ENCODE measurements around the gene THBS2.

Gene THBS2

DNA sequence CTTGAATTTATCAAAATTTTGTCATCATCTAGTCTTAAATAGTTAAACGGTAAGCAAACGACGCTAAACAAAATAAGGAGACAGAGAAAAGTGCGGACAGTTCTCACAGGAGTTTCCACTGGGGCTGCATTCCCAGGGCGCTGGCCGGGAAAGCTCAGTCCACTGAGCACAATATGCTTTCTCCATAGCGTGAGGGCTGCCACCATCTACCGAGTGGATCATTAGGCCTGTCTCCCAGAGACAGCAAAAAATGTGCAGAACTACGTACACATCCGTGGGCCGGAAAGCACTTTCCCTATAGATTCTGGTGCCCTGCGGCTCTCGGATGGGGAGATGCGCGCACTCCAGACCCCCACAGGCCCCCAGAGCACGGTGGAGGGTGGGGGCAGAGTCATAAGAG lies 84.9 kb downstream of the THBS2 start:
- peaks cover 21% of the 10 kb centered on the region for H3K4me1 ChIP-seq (ENCODE audit: control insufficient read depth, insufficient read depth, low read depth, low read length)
- no peak overlapping the region for H3K9ac ChIP-seq (ENCODE audit: low read length)
- no peak overlapping the region for H2BK120ac ChIP-seq (ENCODE audit: low read depth, low read length)
- no peak overlapping the region for H2AFZ ChIP-seq (ENCODE audit: low read depth, low read length)
- no peak overlapping the region for H4K8ac ChIP-seq (ENCODE audit: low read length)
- H3K27me3 ChIP-seq (ENCODE audit: control insufficient read depth in 1 of 2, insufficient read depth in 1 of 2, low read length in 2 of 2) = no peaks in the 10 kb centered on the region
- H3K4me3 ChIP-seq (ENCODE audit: insufficient read depth in 1 of 2, low read depth in 1 of 2, low read length in 2 of 2) = no peak overlapping the region
- no peak overlapping the region for H3K4ac ChIP-seq (ENCODE audit: low read depth in 1 of 2, low read length in 2 of 2)
- no peak overlapping the region for H4K91ac ChIP-seq (ENCODE audit: low read length)
- peaks cover 0 to 2% of the 10 kb centered on the region in 2 experiments for H3K36me3 ChIP-seq (ENCODE audit: control insufficient read depth in 1 of 2, insufficient read depth in 2 of 2, low read depth in 1 of 2, low read length in 2 of 2)
- no peak overlapping the region for H3K4me2 ChIP-seq (ENCODE audit: low read length, poor library complexity, severe bottlenecking)
- no peak overlapping the region for H2BK15ac ChIP-seq (ENCODE audit: low read depth, poor library complexity, severe bottlenecking)
- H3K79me1 ChIP-seq (replicated peaks; ENCODE audit: low read length, poor library complexity, severe bottlenecking) = no peaks in the 10 kb centered on the region
- H3K27ac ChIP-seq (ENCODE audit: low read length, poor library complexity, severe bottlenecking) = no peak overlapping the region
- H3K23ac ChIP-seq (ENCODE audit: low read length in 2 of 2) = no peak overlapping the region
- H2AK5ac ChIP-seq (ENCODE audit: low read length, severe bottlenecking) = no peak overlapping the region
- 81% methylated on average over 16 of the region's 16 CpGs for WGBS
- no peak overlapping the region for H3K14ac ChIP-seq (ENCODE audit: low read length in 2 of 2)
- H2BK5ac ChIP-seq (ENCODE audit: low read depth, low read length, poor library complexity, severe bottlenecking) = no peak overlapping the region
- no peak overlapping the region for H2BK12ac ChIP-seq (ENCODE audit: low read length in 2 of 2)
- DNase-seq = no peak
- H3K9me3 ChIP-seq (ENCODE audit: control insufficient read depth, low read length) = no peaks in the 10 kb centered on the region
- H3K18ac ChIP-seq (ENCODE audit: low read depth in 1 of 2, low read length in 2 of 2) = no peak overlapping the region

DNA sequence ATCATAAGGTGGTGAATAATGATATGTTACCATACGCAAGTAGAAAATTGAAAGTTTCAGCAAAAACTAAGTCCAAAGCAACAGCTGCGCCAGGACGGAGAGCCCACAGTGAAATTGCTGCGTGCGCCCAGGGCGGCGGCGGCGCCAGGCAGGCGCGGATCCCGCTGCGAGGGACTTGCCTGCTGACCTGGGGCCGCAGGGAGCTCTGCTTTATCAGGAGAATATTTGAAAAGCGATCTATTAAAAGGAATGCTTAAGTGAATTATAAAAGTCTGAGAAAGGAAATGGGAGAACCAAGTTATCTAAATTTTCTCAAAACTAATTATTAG lies 85.4 kb downstream of the THBS2 start:
- no peaks in the 10 kb centered on the region for H3K79me1 ChIP-seq (replicated peaks; ENCODE audit: low read length, poor library complexity, severe bottlenecking)
- no peak overlapping the region for H3K18ac ChIP-seq (ENCODE audit: low read depth in 1 of 2, low read length in 2 of 2)
- no peak for DNase-seq
- no peak overlapping the region for H3K23ac ChIP-seq (ENCODE audit: low read length in 2 of 2)
- peaks cover 0 to 2% of the 10 kb centered on the region in 2 experiments for H3K36me3 ChIP-seq (ENCODE audit: control insufficient read depth in 1 of 2, insufficient read depth in 2 of 2, low read depth in 1 of 2, low read length in 2 of 2)
- H2BK120ac ChIP-seq (ENCODE audit: low read depth, low read length) = no peak overlapping the region
- H3K27ac ChIP-seq (ENCODE audit: low read length, poor library complexity, severe bottlenecking) = no peak overlapping the region
- H2BK15ac ChIP-seq (ENCODE audit: low read depth, poor library complexity, severe bottlenecking) = no peak overlapping the region
- H3K14ac ChIP-seq (ENCODE audit: low read length in 2 of 2) = no peak overlapping the region
- H3K4me2 ChIP-seq (ENCODE audit: low read length, poor library complexity, severe bottlenecking) = no peak overlapping the region
- 94% methylated on average over 15 of the region's 15 CpGs for WGBS
- no peak overlapping the region for H3K4ac ChIP-seq (ENCODE audit: low read depth in 1 of 2, low read length in 2 of 2)
- H4K91ac ChIP-seq (ENCODE audit: low read length) = no peak overlapping the region
- H2BK5ac ChIP-seq (ENCODE audit: low read depth, low read length, poor library complexity, severe bottlenecking) = no peak overlapping the region
- no peak overlapping the region for H2AK5ac ChIP-seq (ENCODE audit: low read length, severe bottlenecking)
- no peak overlapping the region for H3K4me3 ChIP-seq (ENCODE audit: insufficient read depth in 1 of 2, low read depth in 1 of 2, low read length in 2 of 2)
- H4K8ac ChIP-seq (ENCODE audit: low read length) = no peak overlapping the region
- H3K4me1 ChIP-seq (ENCODE audit: control insufficient read depth, insufficient read depth, low read depth, low read length) = peaks cover 21% of the 10 kb centered on the region
- peak overlapping the region; percentile 69 for H3K9ac ChIP-seq (ENCODE audit: low read length)
- H3K9me3 ChIP-seq (ENCODE audit: control insufficient read depth, low read length) = no peaks in the 10 kb centered on the region
- H2AFZ ChIP-seq (ENCODE audit: low read depth, low read length) = no peak overlapping the region
- no peak overlapping the region for H2BK12ac ChIP-seq (ENCODE audit: low read length in 2 of 2)
- no peaks in the 10 kb centered on the region for H3K27me3 ChIP-seq (ENCODE audit: control insufficient read depth in 1 of 2, insufficient read depth in 1 of 2, low read length in 2 of 2)

DNA sequence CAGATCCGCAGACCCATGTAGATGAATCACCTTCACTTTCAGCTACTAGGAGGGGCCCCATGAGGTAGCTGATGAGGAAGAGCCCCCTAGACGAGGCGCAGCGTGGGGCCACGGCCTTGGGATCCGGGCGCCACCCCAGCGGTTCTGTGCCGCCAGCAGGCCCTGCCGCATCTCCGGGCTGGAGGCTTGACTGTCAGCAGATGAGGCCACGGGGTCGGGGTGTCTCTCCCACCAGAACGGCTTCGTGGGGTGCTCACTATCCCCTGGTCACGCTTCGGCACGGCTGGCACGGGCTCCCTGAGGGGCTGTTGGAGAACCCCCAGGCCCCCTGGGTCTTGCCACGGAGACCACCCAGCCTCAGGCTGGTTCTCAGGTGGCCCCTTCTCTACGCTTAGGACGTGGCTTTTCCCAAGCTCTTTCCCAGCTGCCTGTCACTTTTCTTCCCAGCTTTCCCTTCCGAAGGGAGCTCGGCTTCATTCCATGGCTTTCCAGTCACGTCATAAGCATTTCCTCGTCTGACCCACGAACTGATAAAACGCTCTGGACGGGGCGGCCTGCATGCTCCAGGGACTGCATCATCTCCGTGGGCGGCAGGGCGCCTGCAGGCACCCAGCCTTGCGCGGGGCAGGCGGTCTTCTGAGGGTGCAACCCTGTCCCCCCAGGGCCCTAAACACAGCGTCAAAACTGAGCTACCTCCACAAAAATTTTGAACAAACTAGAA lies 85.9 kb downstream of the THBS2 start:
- Histone ChIP-seq H3K14ac (ENCODE audit: low read length in 2 of 2) (no peak overlapping the region), H2AK5ac (ENCODE audit: low read length, severe bottlenecking) (no peak overlapping the region), H2BK15ac (ENCODE audit: low read depth, poor library complexity, severe bottlenecking) (no peak overlapping the region), H3K4ac (ENCODE audit: low read depth in 1 of 2, low read length in 2 of 2) (no peak overlapping the region), H4K91ac (ENCODE audit: low read length) (no peak overlapping the region), H3K27me3 (ENCODE audit: control insufficient read depth in 1 of 2, insufficient read depth in 1 of 2, low read length in 2 of 2) (no peaks in the 10 kb centered on the region), H3K4me3 (ENCODE audit: insufficient read depth in 1 of 2, low read depth in 1 of 2, low read length in 2 of 2) (no peak overlapping the region), H3K36me3 (ENCODE audit: control insufficient read depth in 1 of 2, insufficient read depth in 2 of 2, low read depth in 1 of 2, low read length in 2 of 2) (peaks cover 0 to 2% of the 10 kb centered on the region in 2 experiments), H3K23ac (ENCODE audit: low read length in 2 of 2) (no peak overlapping the region), H2BK5ac (ENCODE audit: low read depth, low read length, poor library complexity, severe bottlenecking) (no peak overlapping the region), H3K9ac (ENCODE audit: low read length) (peak overlapping the region; percentile 69), H2AFZ (ENCODE audit: low read depth, low read length) (no peak overlapping the region), H3K79me1 (replicated peaks; ENCODE audit: low read length, poor library complexity, severe bottlenecking) (no peaks in the 10 kb centered on the region), H3K4me1 (ENCODE audit: control insufficient read depth, insufficient read depth, low read depth, low read length) (peaks cover 23% of the 10 kb centered on the region), H3K4me2 (ENCODE audit: low read length, poor library complexity, severe bottlenecking) (no peak overlapping the region), H3K27ac (ENCODE audit: low read length, poor library complexity, severe bottlenecking) (peak overlapping the region; percentile 44), H2BK120ac (ENCODE audit: low read depth, low read length) (no peak overlapping the region), H2BK12ac (ENCODE audit: low read length in 2 of 2) (no peak overlapping the region), H3K18ac (ENCODE audit: low read depth in 1 of 2, low read length in 2 of 2) (no peak overlapping the region), H4K8ac (ENCODE audit: low read length) (no peak overlapping the region), H3K9me3 (ENCODE audit: control insufficient read depth, low read length) (no peaks in the 10 kb centered on the region)
- peak; percentile 71 for DNase-seq
- WGBS = 73% methylated on average over 33 of the region's 37 CpGs

DNA sequence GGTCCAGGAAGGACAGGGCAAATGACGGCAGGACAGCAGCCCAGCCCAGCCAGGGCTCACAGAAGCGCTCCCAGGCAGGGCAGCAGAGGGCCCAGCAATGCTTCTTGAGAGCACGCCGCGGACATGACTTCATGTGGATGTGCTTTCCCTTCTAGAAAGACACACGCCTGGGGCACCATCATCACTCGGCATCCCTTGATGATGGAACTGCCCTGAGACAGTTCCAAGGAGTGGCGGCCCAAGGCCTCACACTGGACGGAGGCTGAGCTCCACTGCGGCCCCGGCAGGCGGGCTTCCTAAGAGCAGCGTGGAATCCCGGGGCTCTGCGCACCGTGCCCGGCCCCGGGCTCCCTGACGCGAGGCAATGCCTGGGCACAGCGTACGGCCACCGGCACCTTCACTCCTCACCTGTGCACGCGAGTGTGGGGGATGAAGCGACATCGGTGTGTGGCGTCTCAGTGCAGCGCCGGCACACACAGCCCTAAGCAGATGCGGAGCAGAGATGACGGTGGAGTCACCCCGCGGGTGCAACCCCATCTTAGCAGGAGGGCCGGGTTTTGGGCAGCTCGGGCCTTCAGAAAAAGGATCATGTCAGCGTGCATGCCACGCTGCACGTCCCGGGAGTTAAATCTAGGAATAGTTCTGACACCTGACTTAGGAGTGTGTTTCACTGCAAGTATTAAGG lies 86.6 kb downstream of the THBS2 start:
- H3K9me3 ChIP-seq (ENCODE audit: control insufficient read depth, low read length) = no peaks in the 10 kb centered on the region
- H3K36me3 ChIP-seq (ENCODE audit: control insufficient read depth in 1 of 2, insufficient read depth in 2 of 2, low read depth in 1 of 2, low read length in 2 of 2) = peaks cover 0 to 2% of the 10 kb centered on the region in 2 experiments
- no peak overlapping the region for H3K4me3 ChIP-seq (ENCODE audit: insufficient read depth in 1 of 2, low read depth in 1 of 2, low read length in 2 of 2)
- H3K4me1 ChIP-seq (ENCODE audit: control insufficient read depth, insufficient read depth, low read depth, low read length) = peaks cover 21% of the 10 kb centered on the region
- H2AFZ ChIP-seq (ENCODE audit: low read depth, low read length) = no peak overlapping the region
- WGBS = 95% methylated on average over 39 of the region's 40 CpGs
- no peak overlapping the region for H2BK12ac ChIP-seq (ENCODE audit: low read length in 2 of 2)
- no peaks in the 10 kb centered on the region for H3K79me1 ChIP-seq (replicated peaks; ENCODE audit: low read length, poor library complexity, severe bottlenecking)
- H3K23ac ChIP-seq (ENCODE audit: low read length in 2 of 2) = no peak overlapping the region
- no peak overlapping the region for H3K27ac ChIP-seq (ENCODE audit: low read length, poor library complexity, severe bottlenecking)
- H3K4me2 ChIP-seq (ENCODE audit: low read length, poor library complexity, severe bottlenecking) = no peak overlapping the region
- H2BK15ac ChIP-seq (ENCODE audit: low read depth, poor library complexity, severe bottlenecking) = no peak overlapping the region
- H2AK5ac ChIP-seq (ENCODE audit: low read length, severe bottlenecking) = no peak overlapping the region
- no peak overlapping the region for H2BK5ac ChIP-seq (ENCODE audit: low read depth, low read length, poor library complexity, severe bottlenecking)
- no peak overlapping the region for H4K8ac ChIP-seq (ENCODE audit: low read length)
- DNase-seq = no peak
- no peak overlapping the region for H3K14ac ChIP-seq (ENCODE audit: low read length in 2 of 2)
- H3K9ac ChIP-seq (ENCODE audit: low read length) = no peak overlapping the region
- no peak overlapping the region for H4K91ac ChIP-seq (ENCODE audit: low read length)
- H3K4ac ChIP-seq (ENCODE audit: low read depth in 1 of 2, low read length in 2 of 2) = no peak overlapping the region
- no peak overlapping the region for H3K18ac ChIP-seq (ENCODE audit: low read depth in 1 of 2, low read length in 2 of 2)
- H2BK120ac ChIP-seq (ENCODE audit: low read depth, low read length) = no peak overlapping the region
- H3K27me3 ChIP-seq (ENCODE audit: control insufficient read depth in 1 of 2, insufficient read depth in 1 of 2, low read length in 2 of 2) = no peaks in the 10 kb centered on the region
